ENCODE results near the gene USPL1.
"Not testable (repeated sequence)": the region's sequence is repeated elsewhere in the genome, so short reads cannot be mapped to it uniquely, and the experiment has no call there.

The USPL1 gene

GRCh38 chr13:30615866-30616541, 1.7 kb upstream of the USPL1 start:
- H3K4me3 ChIP-seq (ENCODE audit: low read depth, low read length): peak overlapping the region; percentile 98

GRCh38 chr13:30616927-30617314, 799 bp upstream of the USPL1 start:
- peak overlapping the region; percentile 98 for H3K4me3 ChIP-seq (ENCODE audit: low read depth, low read length)

- H3K4me3 ChIP-seq (ENCODE audit: low read depth, low read length): peak overlapping the region; percentile 98
These were observed 638 bp downstream of the USPL1 start for GRCh38 chr13:30618186-30618929.

- peak overlapping the region; percentile 98 for H3K4me3 ChIP-seq (ENCODE audit: low read depth, low read length)
These were observed 1.2 kb downstream of the USPL1 start for GRCh38 chr13:30618930-30619279.

GRCh38 chr13:30619731-30620130, 2.0 kb downstream of the USPL1 start:
- no peak overlapping the region for H3K4me3 ChIP-seq (ENCODE audit: low read depth, low read length)

DNA sequence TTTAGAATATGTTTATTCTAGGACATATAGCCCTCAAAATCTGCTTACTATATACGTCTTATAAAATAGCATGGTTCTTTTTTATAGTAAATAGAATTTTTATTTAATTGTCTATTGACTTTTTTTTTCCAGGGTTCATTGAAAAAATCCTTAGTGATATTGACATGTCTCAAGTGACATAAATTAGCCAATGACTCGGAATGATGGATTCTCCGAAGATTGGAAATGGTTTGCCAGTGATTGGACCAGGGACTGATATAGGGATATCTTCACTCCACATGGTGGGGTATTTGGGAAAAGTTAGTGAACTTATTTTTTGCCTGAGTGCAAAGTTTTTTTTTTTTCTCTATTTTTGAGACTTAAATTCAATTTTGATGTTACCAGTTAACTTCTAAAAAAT, 3.2 kb downstream of the USPL1 start:
- H3K4me3 ChIP-seq (ENCODE audit: low read depth, low read length): no peak overlapping the region

- H3K4me3 ChIP-seq (ENCODE audit: low read depth, low read length): no peak overlapping the region
These were observed 4.8 kb downstream of the USPL1 start for GRCh38 chr13:30622551-30622950.

- H3K4me3 ChIP-seq (ENCODE audit: low read depth, low read length): no peak overlapping the region
These were observed 5.7 kb downstream of the USPL1 start for GRCh38 chr13:30623392-30623791.

GRCh38 chr13:30624630-30625029, 6.9 kb downstream of the USPL1 start:
- no peak overlapping the region for H3K4me3 ChIP-seq (ENCODE audit: low read depth, low read length)

- no peak overlapping the region for H3K4me3 ChIP-seq (ENCODE audit: low read depth, low read length)
These were observed 11.8 kb downstream of the USPL1 start for GRCh38 chr13:30629527-30629926.

DNA sequence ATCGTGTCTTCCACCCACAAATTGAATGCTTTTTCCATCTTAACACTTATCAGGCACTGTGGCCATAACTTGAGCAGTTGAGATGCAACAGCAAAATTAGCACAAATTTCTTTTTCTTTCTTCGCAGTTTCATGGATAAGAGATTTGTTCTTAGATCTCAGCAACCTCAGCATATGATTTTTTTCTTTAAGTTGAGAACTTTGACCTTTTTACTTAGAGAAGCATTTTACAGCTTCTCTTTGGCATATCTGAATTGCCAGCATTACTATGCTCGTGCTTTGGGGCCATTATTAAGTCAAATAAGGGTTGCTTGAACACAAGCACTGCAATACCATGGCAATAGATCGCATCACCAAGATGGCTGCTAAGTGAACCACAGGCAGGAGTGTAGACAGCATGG, 16.1 kb downstream of the USPL1 start:
- H3K4me3 ChIP-seq (ENCODE audit: low read depth, low read length): no peak overlapping the region

- no peak overlapping the region for H3K4me3 ChIP-seq (ENCODE audit: low read depth, low read length)
These were observed 17.1 kb downstream of the USPL1 start for GRCh38 chr13:30634838-30635237.

- H3K4me3 ChIP-seq (ENCODE audit: low read depth, low read length): no peak overlapping the region
These were observed 20.6 kb downstream of the USPL1 start for GRCh38 chr13:30638301-30638700.

DNA sequence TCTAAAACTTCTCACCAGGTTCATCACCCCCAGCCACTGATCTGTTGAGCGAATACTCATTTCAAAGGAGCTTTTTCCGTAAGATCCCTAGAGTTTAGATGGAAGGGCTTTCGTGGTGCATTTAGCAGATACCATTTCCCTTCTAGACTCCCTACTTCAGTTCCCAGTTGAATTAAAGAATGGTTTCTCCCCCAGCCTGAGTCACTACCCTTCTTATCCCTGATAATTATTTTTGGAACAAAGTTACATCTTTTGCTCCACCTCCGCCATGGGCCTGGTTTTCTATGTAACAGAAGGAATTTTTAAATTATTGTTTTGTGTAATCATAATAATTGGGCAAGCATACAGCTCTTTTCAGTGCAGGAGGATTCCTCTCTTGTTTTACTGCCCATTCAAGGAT, 22.0 kb downstream of the USPL1 start:
- H3K4me3 ChIP-seq (ENCODE audit: low read depth, low read length): no peak overlapping the region

GRCh38 chr13:30641173-30641572, 23.5 kb downstream of the USPL1 start:
- H3K4me3 ChIP-seq (ENCODE audit: low read depth, low read length): not testable (repeated sequence)

- H3K4me3 ChIP-seq (ENCODE audit: low read depth, low read length): no peak overlapping the region
These were observed 27.9 kb downstream of the USPL1 start for GRCh38 chr13:30645629-30646028.

DNA sequence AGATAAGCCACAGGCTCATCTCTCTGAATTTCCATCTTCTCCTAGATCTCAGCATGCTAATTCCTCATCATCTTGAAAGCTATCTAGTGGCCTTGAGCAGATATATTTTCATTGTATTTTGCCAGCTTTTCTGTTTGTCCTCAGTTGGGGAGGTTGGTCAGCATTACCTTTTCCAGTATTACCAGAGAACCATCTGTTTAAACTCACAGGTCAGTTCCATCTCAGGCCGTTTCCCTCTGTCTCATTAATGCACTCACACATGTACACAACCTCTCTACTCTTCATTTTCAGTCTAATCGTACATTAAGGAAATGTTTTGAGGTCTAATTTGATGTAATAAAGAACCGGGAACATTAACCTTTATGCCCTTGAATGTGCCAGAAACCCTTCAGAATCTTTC, 29.7 kb downstream of the USPL1 start:
- no peak overlapping the region for H3K4me3 ChIP-seq (ENCODE audit: low read depth, low read length)

DNA sequence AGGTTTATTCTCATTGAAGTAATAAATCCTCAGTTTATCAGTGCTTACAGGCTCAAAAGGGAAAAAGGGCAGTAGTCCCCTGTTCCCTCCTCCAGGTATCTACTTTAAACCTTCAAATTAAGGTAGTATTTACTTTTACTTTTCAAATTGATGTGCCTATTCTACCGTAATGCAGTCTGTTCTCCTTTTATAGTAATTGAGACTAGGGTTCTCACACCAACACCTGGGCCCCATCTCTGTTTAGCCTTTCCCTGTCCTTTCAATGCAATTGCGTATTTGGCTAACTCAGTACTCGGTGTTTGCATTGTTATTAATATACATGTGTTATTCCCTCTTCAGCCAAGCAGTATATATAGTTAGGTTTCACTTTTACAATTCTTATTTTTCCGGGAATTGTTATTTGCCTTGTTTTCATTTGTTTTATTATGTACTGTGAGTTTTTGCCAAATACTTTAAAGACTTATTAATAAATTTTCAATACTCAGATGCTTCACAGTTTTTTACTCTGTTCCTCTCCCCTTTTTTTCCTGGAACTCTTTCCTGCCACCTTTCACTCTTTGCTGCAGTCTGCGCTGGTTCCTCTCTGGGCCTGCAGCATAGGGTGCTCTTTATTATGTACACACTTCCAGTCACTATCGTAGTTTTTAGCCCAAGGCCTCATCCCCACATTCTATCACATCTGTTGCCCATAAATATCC, 30.3 kb downstream of the USPL1 start:
- H3K4me3 ChIP-seq (ENCODE audit: low read depth, low read length): no peak overlapping the region

GRCh38 chr13:30648522-30649012, 30.8 kb downstream of the USPL1 start:
- no peak overlapping the region for H3K4me3 ChIP-seq (ENCODE audit: low read depth, low read length)

- H3K4me3 ChIP-seq (ENCODE audit: low read depth, low read length): not testable (repeated sequence)
These were observed 33.9 kb downstream of the USPL1 start for GRCh38 chr13:30651648-30652047.

DNA sequence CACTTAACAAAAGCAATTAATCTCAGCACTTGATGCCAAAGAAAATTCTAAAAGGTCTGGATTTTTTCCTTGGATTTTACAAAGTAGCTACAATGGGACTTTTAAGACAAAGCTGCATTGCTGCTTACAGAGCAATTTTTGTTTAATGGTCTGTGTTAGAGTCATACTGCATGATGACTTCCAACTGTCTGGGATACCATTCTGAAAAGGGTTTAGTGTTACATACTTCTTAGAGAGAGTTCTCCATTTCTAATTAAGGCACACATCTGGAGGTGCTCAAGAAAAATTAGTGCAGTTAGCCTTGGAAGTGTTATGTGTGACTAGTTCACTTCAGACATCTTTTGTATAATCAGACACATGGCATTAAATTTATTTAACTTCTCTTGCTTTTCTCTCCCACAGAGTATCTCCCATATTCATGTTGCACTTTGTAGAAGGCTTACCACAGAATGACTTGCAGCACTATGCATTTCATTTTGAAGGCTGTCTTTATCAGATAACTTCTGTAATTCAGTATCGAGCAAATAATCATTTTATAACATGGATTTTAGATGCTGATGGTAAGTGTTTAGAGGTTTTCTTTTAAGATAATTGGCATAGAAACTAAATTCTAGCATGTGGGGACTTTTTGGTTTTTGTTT, 35.1 kb downstream of the USPL1 start:
- no peak overlapping the region for H3K4me3 ChIP-seq (ENCODE audit: low read depth, low read length)

Measured in iPS-11a (cell line).